ENCODE results near the gene CORO2B. TPM values are rescaled to one million over a fixed set of nuclear protein-coding genes. Genes with fewer than 3 reads are reported as not detected.

Gene CORO2B
- total and polyA plus RNA-seq, 9 of the 15 experiments (the other 6 are each of a cell fraction or from before 2014, with no cell fraction given), result not detected

GRCh38 chr15:68691705-68692104, 112.9 kb downstream of the CORO2B start:
- peak in 1 of 4 experiments; percentile 11 for DNase-seq (ENCODE audit: extremely low read depth in 1 of 4, low spot score in 3 of 4)
- Histone ChIP-seq H3K36me3 (ENCODE audit: control insufficient read depth, insufficient read depth, low read length) (no peaks in the 10 kb centered on the region), H3K79me2 (ENCODE audit: control insufficient read depth, insufficient read depth, low read length) (no peaks in the 10 kb centered on the region), H3K9me3 (replicated peaks; ENCODE audit: control insufficient read depth, insufficient read depth, low read depth, low read length) (no peaks in the 10 kb centered on the region), H3K27ac (ENCODE audit: extremely low read depth, low read depth, low read length) (no peak overlapping the region), H3K4me1 (replicated peaks in 1 of 2; ENCODE audit: control insufficient read depth in 2 of 2, insufficient read depth in 2 of 2, low read length in 2 of 2) (no peaks in the 10 kb centered on the region), H3K27me3 (ENCODE audit: control insufficient read depth in 2 of 2, insufficient read depth in 2 of 2, low read length in 2 of 2) (peaks cover 6 to 40% of the 10 kb centered on the region in 2 experiments; a peak in 4 of 5 replicates), H4K20me1 (replicated peaks; ENCODE audit: control insufficient read depth, insufficient read depth, low read length) (0 out of 2 replicates have a peak, but pooled peaks cover 2% of the 10 kb centered on the region), H3K4me3 (no peak overlapping the region), H3K4me2 (ENCODE audit: insufficient read depth, low read length) (no peak overlapping the region), H3K9ac (ENCODE audit: insufficient read depth in 1 of 2, low read depth in 2 of 2, low read length in 2 of 2) (no peak overlapping the region), H2AFZ (ENCODE audit: low read depth, low read length) (no peak overlapping the region), H3K9me1 (ENCODE audit: control insufficient read depth, insufficient read depth, low read length) (no peaks in the 10 kb centered on the region)
- in situ Hi-C loops (cut with MboI) (no loop called here), intact Hi-C loops (cut with micrococcal nuclease) (no loop called here)
- ChIA-PET POLR2A (no interaction called here), CTCF (ENCODE audit: low intra/inter-chr PET ratio) (no interaction called here)
- BruUV-seq (replicated peaks), result no TSS peak
- no peak for FAIRE-seq
- TF ChIP-seq KDM1A (IDR thresholded peaks at IDR 0.05), result no peak
- no peak for TF ChIP-seq LCOR (CRISPR knock-in tag; IDR thresholded peaks at IDR 0.05)
- TF ChIP-seq NFIC (IDR thresholded peaks at IDR 0.05), result peak; percentile 57; the same call in 1 of the 2 replicates
- TF ChIP-seq IFI16 (CRISPR knock-in tag; IDR thresholded peaks at IDR 0.05), result no peak
- 0 out of 3 replicates have a peak, but pooled peaks have one; percentile 28 for ATAC-seq
- WGBS (ENCODE audit: insufficient coverage, low coverage, missing lambda C conversion rate), result 2% methylated on average over 6 of the region's 6 CpGs

- Histone ChIP-seq H3K9ac (ENCODE audit: insufficient read depth in 1 of 2, low read depth in 2 of 2, low read length in 2 of 2) (no peak overlapping the region), H3K4me2 (ENCODE audit: insufficient read depth, low read length) (no peak overlapping the region), H3K9me1 (ENCODE audit: control insufficient read depth, insufficient read depth, low read length) (no peaks in the 10 kb centered on the region), H3K27ac (ENCODE audit: extremely low read depth, low read depth, low read length) (no peak overlapping the region), H3K79me2 (ENCODE audit: control insufficient read depth, insufficient read depth, low read length) (no peaks in the 10 kb centered on the region), H2AFZ (ENCODE audit: low read depth, low read length) (no peak overlapping the region), H3K9me3 (replicated peaks; ENCODE audit: control insufficient read depth, insufficient read depth, low read depth, low read length) (no peaks in the 10 kb centered on the region), H3K36me3 (ENCODE audit: control insufficient read depth, insufficient read depth, low read length) (no peaks in the 10 kb centered on the region), H3K4me3 (no peak overlapping the region), H3K27me3 (ENCODE audit: control insufficient read depth in 2 of 2, insufficient read depth in 2 of 2, low read length in 2 of 2) (peaks cover 3 to 35% of the 10 kb centered on the region in 2 experiments; a peak in 3 of 5 replicates), H3K4me1 (replicated peaks in 1 of 2; ENCODE audit: control insufficient read depth in 2 of 2, insufficient read depth in 2 of 2, low read length in 2 of 2) (no peaks in the 10 kb centered on the region), H4K20me1 (replicated peaks; ENCODE audit: control insufficient read depth, insufficient read depth, low read length) (0 out of 2 replicates have a peak, but pooled peaks cover 2% of the 10 kb centered on the region)
- BruUV-seq (replicated peaks), result no TSS peak
- ChIA-PET CTCF (ENCODE audit: low intra/inter-chr PET ratio) (interaction anchor here (0.6 kb wide), 1 partner anchor 87 kb away, joined by 3 read pairs; no protein-coding TSS in a partner anchor), POLR2A (no interaction called here)
- FAIRE-seq (no peak), DNase-seq (ENCODE audit: extremely low read depth in 1 of 4, low spot score in 3 of 4) (no peak), ATAC-seq (no peak)
- 0 out of 2 replicates have a peak, but pooled peaks have one; percentile 32 for TF ChIP-seq ETV1 (tag; conservative IDR thresholded peaks at IDR 0.05; ENCODE audit: low read depth)
- TF ChIP-seq ZNF512 (tag; IDR thresholded peaks at IDR 0.05), result 0 out of 2 replicates have a peak, but pooled peaks have one; percentile 32
- no peak for TF ChIP-seq ZFX (CRISPR knock-in tag; IDR thresholded peaks at IDR 0.05)
- in situ Hi-C loops (cut with MboI), result no loop called here
- intact Hi-C loops (cut with micrococcal nuclease), result no loop called here
- WGBS (ENCODE audit: insufficient coverage, low coverage, missing lambda C conversion rate), result 8% methylated on average over 3 of the region's 3 CpGs
Measured at GRCh38 chr15:68693071-68693470, 114.3 kb downstream of the CORO2B start.

All from K562 (cell line).